ENCODE data around the gene KLHL29. TPM values are rescaled to one million over a fixed set of nuclear protein-coding genes. Genes with fewer than 3 reads are reported as not detected.
"Not testable (repeated sequence)": the region's sequence is repeated elsewhere in the genome, so short reads cannot be mapped to it uniquely, and the experiment has no call there.

The KLHL29 gene
- total RNA-seq, 4 donors from 2014 or later, result 10.1 to 27.3 (median 15.7) TPM

GRCh38 chr2:23386339-23387220 lies 1.6 kb downstream of the KLHL29 start:
- H3K4me3 ChIP-seq (ENCODE audit: low read depth, poor library complexity, severe bottlenecking), result peak overlapping the region; percentile 55
- intact Hi-C loops (cut with DNase I; ENCODE audit: low total_unique reads), result no loop called here
- TF ChIP-seq POLR2A (IDR thresholded peaks at IDR 0.05) (no peak), CTCF (IDR thresholded peaks at IDR 0.05) (no peak)
- WGBS, 2 donors, result 1% methylated on average over 20 to 41 of the region's 91 CpGs
- DNase-seq (ENCODE audit: low spot score in 2 of 2), result no peak

GRCh38 chr2:23387221-23387550 lies 2.2 kb downstream of the KLHL29 start:
- intact Hi-C loops (cut with DNase I; ENCODE audit: low total_unique reads), result no loop called here
- no peak for DNase-seq (ENCODE audit: low spot score in 2 of 2)
- TF ChIP-seq CTCF (IDR thresholded peaks at IDR 0.05) (no peak), POLR2A (IDR thresholded peaks at IDR 0.05) (no peak)
- peak overlapping the region; percentile 55 for H3K4me3 ChIP-seq (ENCODE audit: low read depth, poor library complexity, severe bottlenecking)
- WGBS, 2 donors, result 4 to 13% methylated on average over 8 to 9 of the region's 9 CpGs

GRCh38 chr2:23387845-23388244 lies 2.9 kb downstream of the KLHL29 start:
- no peak for DNase-seq (ENCODE audit: low spot score in 2 of 2)
- no peak overlapping the region for H3K4me3 ChIP-seq (ENCODE audit: low read depth, poor library complexity, severe bottlenecking)
- 83 to 95% methylated on average over 3 of the region's 3 CpGs for WGBS, 2 donors
- TF ChIP-seq POLR2A (IDR thresholded peaks at IDR 0.05), result no peak
- intact Hi-C loops (cut with DNase I; ENCODE audit: low total_unique reads), result no loop called here

- intact Hi-C loops (cut with DNase I; ENCODE audit: low total_unique reads), result no loop called here
- no peak overlapping the region for H3K4me3 ChIP-seq (ENCODE audit: low read depth, poor library complexity, severe bottlenecking)
- TF ChIP-seq POLR2A (IDR thresholded peaks at IDR 0.05) (no peak), CTCF (IDR thresholded peaks at IDR 0.05) (no peak)
- WGBS, 2 donors, result 92 to 95% methylated on average over 3 of the region's 3 CpGs
- no peak for DNase-seq (ENCODE audit: low spot score in 2 of 2)
These were observed 3.3 kb downstream of the KLHL29 start for GRCh38 chr2:23388294-23388693.

DNA sequence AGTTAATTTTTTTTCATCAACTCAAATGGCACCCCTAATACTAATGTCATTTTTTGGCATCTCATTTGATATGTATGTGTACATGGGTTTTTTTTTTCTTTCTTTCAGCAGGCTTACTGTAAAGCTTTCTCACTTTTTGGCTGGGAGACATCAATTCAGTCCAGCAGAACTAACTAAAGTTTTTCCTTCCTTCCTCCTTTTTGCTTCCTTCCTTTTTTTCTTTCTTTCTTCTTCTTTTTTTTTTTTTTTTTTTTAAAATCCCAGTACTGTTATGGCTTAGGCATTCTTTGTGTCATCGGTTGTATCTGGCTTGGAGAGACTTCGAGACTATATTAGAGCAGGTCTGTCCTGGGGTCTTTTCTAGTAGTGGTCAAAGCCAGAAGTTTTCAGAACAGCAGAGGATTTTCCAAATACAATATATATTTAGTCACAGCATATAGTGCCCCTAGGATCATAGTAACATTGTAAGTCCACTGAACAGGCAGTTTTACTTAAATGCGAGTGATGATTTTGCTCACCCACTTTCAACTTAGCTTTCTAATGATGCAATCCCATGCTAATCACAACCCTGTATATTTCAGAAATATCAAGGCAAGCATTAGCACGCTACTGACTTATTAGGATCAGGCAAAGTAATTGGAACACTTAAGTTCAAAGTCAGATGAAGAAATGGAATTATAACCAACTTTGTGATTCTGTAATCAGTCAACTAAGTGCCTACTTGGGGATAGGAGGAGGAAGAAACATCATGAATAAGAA lies 4.0 kb downstream of the KLHL29 start:
- WGBS, 2 donors, result 92 to 94% methylated on average over 4 of the region's 4 CpGs
- intact Hi-C loops (cut with DNase I; ENCODE audit: low total_unique reads), result no loop called here
- no peak for DNase-seq (ENCODE audit: low spot score in 2 of 2)
- TF ChIP-seq CTCF (IDR thresholded peaks at IDR 0.05) (no peak), POLR2A (IDR thresholded peaks at IDR 0.05) (no peak)
- H3K4me3 ChIP-seq (ENCODE audit: low read depth, poor library complexity, severe bottlenecking), result no peak overlapping the region

GRCh38 chr2:23390152-23390551 lies 5.2 kb downstream of the KLHL29 start:
- DNase-seq (ENCODE audit: low spot score in 2 of 2), result no peak
- WGBS, 2 donors, result 58 to 68% methylated on average over 11 of the region's 11 CpGs
- intact Hi-C loops (cut with DNase I; ENCODE audit: low total_unique reads), result no loop called here
- no peak overlapping the region for H3K4me3 ChIP-seq (ENCODE audit: low read depth, poor library complexity, severe bottlenecking)
- TF ChIP-seq POLR2A (IDR thresholded peaks at IDR 0.05), result no peak
- TF ChIP-seq CTCF (IDR thresholded peaks at IDR 0.05), result no peak

DNA sequence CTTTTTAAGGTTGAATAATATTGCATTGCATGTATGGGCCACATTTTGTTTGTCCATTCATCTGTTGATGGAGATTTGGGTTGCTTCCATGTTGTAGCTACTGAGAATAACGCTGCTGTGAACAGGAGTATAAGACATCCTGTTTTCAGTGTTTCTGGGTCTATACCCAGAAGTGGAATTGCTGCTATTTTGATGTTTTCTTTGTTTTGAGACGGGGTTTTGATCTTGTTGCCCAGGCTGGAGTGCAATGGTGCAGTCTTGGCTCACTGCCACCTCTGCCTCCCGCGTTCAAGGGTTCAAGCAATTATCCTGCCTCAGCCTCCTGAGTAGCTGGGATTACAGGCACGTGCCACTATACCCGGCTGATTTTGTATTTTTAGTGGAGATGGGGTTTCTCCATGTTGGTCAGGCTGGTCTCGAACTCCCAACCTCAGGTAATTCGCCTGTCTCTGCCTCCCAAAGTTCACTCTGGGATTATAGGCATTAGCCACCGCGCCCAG lies 6.3 kb downstream of the KLHL29 start:
- DNase-seq (ENCODE audit: low spot score in 2 of 2); intact Hi-C loops (cut with DNase I; ENCODE audit: low total_unique reads): not testable (repeated sequence)
- 85 to 91% methylated on average over 10 of the region's 10 CpGs for WGBS, 2 donors

More for the DNA sequence above, 6.3 kb downstream of the KLHL29 start:
- not testable (repeated sequence) for H3K4me3 ChIP-seq (ENCODE audit: low read depth, poor library complexity, severe bottlenecking)
